Neural crest cell (in vitro differentiated cells): ENCODE data around the gene CCDC74A. TPM values are rescaled to one million over a fixed set of nuclear protein-coding genes. Genes with fewer than 3 reads are reported as not detected.
"Not testable (repeated sequence)": the region's sequence is repeated elsewhere in the genome, so short reads cannot be mapped to it uniquely, and the experiment has no call there.

Experiments used
- DNase-seq: peaks from one replicate; pipeline ENCODE4 v3.0.0; 2021; ENCODE audit warnings: low read depth, mixed read lengths, low spot score
- H3K27ac Mint-ChIP-seq: one replicate; pipeline ENCODE4 v1.8.0; 2021; ENCODE audit warnings: mild to moderate bottlenecking, mixed read lengths; ENCODE audit not compliant: unreplicated experiment
- H3K27me3 Mint-ChIP-seq: 2 replicates; pipeline ENCODE4 v1.8.0; 2021; ENCODE audit warnings: low read depth, mild to moderate bottlenecking, mixed read lengths
- H3K36me3 Mint-ChIP-seq: 2 replicates; pipeline ENCODE4 v1.8.0; 2021; ENCODE audit warnings: low read depth, mild to moderate bottlenecking, mixed read lengths
- H3K4me1 Mint-ChIP-seq: 2 replicates; pipeline ENCODE4 v1.8.0; 2021; ENCODE audit warnings: mixed read lengths
- H3K4me3 Mint-ChIP-seq: one replicate; pipeline ENCODE4 v1.8.0; 2021; ENCODE audit warnings: mild to moderate bottlenecking, mixed read lengths
- H3K9me3 Mint-ChIP-seq: 2 replicates; pipeline ENCODE4 v1.8.0; 2021; ENCODE audit warnings: mixed read lengths
- total RNA-seq: library from RNA; stranded (reverse); gene quantifications from 2 replicates; pipeline ENCODE4 v1.2.1, GENCODE V29; 2021
- TF ChIP-seq, protein P1 (sequence below): fragments of 200-600 bp; sonication (generic); conservative IDR thresholded peaks from 2 replicates; pipeline ENCODE4 v1.5.0; 2021; ENCODE audit warnings: antibody characterized with exemption, mild to moderate bottlenecking

Gene CCDC74A
- total RNA-seq, 1 donor from 2014 or later, result 25.5 TPM

DNA sequence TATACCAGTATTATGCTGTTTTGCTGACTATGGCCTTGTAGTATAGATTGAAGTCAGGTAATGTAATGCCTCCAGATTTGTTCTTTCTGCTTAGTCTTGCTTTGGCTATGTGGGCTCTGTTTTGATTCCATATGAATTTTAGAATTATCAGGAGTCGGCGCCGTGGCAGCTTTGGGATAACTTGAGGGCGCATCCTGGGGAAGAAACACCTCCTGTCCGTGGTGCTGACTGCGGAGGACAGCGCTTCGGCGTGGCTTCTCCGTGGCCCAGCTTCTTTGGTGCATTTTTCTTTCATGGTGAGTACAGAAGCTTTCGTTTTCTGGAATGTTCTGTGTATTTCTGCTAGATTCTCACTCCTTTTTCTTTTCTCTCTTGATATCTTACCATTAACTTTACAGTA lies 25.2 kb downstream of the CCDC74A start:
- no peak for DNase-seq
- no peaks in the 10 kb centered on the region for H3K4me1 Mint-ChIP-seq
- H3K27ac Mint-ChIP-seq, result no peak overlapping the region
- no peak overlapping the region for H3K4me3 Mint-ChIP-seq
- H3K36me3 Mint-ChIP-seq, result no peaks in the 10 kb centered on the region
- TF ChIP-seq, protein P1, sequence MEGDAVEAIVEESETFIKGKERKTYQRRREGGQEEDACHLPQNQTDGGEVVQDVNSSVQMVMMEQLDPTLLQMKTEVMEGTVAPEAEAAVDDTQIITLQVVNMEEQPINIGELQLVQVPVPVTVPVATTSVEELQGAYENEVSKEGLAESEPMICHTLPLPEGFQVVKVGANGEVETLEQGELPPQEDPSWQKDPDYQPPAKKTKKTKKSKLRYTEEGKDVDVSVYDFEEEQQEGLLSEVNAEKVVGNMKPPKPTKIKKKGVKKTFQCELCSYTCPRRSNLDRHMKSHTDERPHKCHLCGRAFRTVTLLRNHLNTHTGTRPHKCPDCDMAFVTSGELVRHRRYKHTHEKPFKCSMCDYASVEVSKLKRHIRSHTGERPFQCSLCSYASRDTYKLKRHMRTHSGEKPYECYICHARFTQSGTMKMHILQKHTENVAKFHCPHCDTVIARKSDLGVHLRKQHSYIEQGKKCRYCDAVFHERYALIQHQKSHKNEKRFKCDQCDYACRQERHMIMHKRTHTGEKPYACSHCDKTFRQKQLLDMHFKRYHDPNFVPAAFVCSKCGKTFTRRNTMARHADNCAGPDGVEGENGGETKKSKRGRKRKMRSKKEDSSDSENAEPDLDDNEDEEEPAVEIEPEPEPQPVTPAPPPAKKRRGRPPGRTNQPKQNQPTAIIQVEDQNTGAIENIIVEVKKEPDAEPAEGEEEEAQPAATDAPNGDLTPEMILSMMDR, result no peak
- no peaks in the 10 kb centered on the region for H3K9me3 Mint-ChIP-seq
- peaks cover 28% of the 10 kb centered on the region for H3K27me3 Mint-ChIP-seq

DNA sequence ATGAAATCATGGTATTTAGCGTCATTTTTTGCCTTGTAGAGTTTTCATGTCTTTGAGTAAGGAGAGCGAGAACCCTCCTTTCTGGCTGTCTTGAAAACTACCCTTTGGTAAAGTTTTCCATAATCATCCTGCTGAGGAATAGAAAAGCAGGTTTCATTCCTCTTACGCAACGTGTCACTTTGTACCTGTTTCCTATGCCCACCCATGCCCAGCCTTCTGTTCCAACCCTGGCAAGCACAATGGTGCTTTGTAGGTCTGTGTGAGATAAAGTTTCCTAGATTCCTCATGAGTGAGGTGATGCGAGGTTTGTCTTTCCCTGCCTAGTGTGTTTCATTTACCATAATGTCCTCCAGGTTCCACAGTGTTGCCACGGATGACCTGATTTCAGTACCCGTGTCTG lies 29.3 kb downstream of the CCDC74A start:
- TF ChIP-seq, protein P1, result no peak
- no peak for DNase-seq
- Mint-ChIP-seq H3K4me1 (no peaks in the 10 kb centered on the region), H3K4me3 (no peak overlapping the region), H3K36me3 (no peaks in the 10 kb centered on the region), H3K27ac (no peak overlapping the region), H3K9me3 (no peaks in the 10 kb centered on the region), H3K27me3 (peaks cover 31% of the 10 kb centered on the region)

DNA sequence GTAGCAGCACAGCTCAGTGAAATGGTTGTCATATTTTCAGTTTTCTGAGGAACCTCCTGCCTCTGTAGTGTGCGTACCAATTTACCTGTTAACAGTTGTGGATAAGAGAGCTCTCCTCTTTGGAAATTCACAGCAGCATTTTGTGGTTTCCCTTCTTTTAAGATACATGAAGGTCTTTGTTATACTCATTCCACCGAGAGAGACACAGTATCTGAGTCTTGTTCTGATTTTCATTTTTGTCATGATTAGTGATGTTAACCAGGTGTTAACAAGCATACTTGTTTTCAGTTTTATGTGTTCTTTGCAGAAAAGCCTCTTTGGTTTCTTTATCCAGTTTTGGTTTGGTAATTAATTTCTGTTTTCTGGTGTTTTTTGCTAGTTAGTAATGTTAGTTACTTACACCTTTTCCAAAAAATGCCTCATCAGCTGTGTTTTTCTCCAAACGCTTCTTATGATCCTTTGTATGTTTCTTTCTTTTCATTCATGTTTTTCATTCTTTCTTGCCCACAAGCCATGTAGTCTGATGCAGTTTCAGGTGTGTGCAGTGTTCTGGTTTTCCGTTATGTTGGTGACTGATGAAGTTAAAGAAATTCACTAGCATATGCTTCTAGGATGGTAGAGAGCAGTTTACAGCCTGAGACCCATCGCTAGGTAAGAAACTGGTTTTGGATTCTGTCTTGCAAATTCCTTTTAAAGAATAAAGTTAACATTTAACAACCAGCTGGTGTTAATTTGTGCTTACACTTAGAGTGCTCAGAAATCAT lies 30.1 kb downstream of the CCDC74A start:
- H3K9me3 Mint-ChIP-seq, result no peaks in the 10 kb centered on the region
- H3K27ac Mint-ChIP-seq, result no peak overlapping the region
- TF ChIP-seq, protein P1, result no peak
- no peaks in the 10 kb centered on the region for H3K36me3 Mint-ChIP-seq
- peaks cover 24% of the 10 kb centered on the region for H3K27me3 Mint-ChIP-seq
- no peaks in the 10 kb centered on the region for H3K4me1 Mint-ChIP-seq
- H3K4me3 Mint-ChIP-seq, result no peak overlapping the region
- no peak for DNase-seq

DNA sequence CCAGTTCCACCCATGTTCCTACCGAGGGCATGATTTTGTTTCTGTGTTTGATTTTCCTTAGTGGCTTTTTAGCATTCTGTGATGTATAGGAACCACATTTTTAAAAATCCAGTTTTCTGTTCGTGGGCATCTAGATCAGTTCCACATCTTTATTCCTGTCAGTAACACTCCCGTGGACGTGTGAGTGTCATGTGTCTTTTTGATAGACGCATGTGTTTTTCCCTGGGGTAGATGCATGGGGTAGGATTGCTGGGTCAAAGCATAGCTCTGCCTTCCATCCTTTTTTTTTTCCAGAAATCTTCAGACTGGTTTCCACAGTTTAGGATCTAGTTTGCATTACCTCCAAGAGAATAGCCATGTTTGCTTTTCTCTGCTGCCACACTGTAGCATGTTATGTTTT lies 38.7 kb downstream of the CCDC74A start:
- Mint-ChIP-seq H3K27ac (no peak overlapping the region), H3K4me3 (no peak overlapping the region), H3K36me3 (no peaks in the 10 kb centered on the region), H3K4me1 (no peaks in the 10 kb centered on the region), H3K27me3 (peaks cover 14% of the 10 kb centered on the region), H3K9me3 (no peaks in the 10 kb centered on the region)
- TF ChIP-seq, protein P1, result no peak
- DNase-seq, result no peak

DNA sequence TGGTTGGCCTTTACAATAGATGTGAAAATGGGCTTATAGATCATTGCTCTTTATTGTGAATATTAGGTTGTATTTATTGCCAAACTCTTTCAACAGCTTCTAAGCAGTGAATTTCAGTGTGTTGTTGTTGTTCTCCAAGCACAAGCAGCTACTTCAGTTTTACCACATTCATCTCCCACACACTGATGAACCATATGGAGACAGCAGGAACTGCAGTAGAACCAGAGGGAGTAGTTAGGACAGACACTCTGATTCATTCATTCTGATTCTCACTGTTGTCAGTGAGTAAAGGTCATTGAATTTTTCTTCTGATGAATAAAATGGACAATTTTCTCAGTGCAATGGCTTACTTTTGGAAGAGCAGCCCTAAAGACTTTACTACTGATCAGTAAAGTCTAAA lies 40.2 kb downstream of the CCDC74A start:
- Mint-ChIP-seq H3K4me3 (no peak overlapping the region), H3K36me3 (no peaks in the 10 kb centered on the region), H3K27me3 (peaks cover 18% of the 10 kb centered on the region), H3K9me3 (no peaks in the 10 kb centered on the region), H3K4me1 (no peaks in the 10 kb centered on the region), H3K27ac (no peak overlapping the region)
- TF ChIP-seq, protein P1, result no peak
- DNase-seq, result no peak

DNA sequence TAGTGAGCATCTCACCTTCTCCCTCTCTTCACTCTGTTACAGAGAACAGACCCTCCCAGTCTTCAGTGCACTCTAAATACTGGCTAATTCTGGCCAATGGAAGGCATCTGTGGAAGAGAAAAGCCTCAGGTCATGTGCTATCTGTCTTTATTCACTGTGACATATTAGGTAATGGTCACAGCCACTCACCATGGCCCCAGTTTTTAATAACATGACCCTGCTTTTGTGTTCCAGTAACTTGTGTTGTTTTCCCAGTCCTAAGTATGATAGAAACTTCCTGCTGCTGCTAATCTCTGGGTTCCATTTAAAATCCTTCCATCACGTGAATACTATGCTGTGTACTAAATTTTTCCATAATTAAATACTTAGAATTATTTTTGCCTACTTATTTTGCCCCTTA lies 40.7 kb downstream of the CCDC74A start:
- not testable (repeated sequence) for H3K4me1 Mint-ChIP-seq, DNase-seq, H3K27ac Mint-ChIP-seq, H3K9me3 Mint-ChIP-seq, H3K4me3 Mint-ChIP-seq, H3K36me3 Mint-ChIP-seq
- peaks cover 23% of the 10 kb centered on the region for H3K27me3 Mint-ChIP-seq
